Bronchial epithelial cell (primary cell): ENCODE data around the gene DOK3. TPM values are rescaled to one million over a fixed set of nuclear protein-coding genes. Genes with fewer than 3 reads are reported as not detected.

Source experiments
- DNase-seq: peaks from one replicate; pipeline ENCODE4 v3.0.0-alpha.2; 2010; ENCODE audit warnings: low read depth
- FAIRE-seq: peaks from 2 replicates; lab custom pipeline; 2011; peaks lifted over from hg19 to GRCh38; lab: Jason Lieb, UNC
- H3K27me3 ChIP-seq: 2 replicates; pipeline ENCODE4 v1.5.1; 2011; ENCODE audit warnings: low read length; ENCODE audit not compliant: control insufficient read depth, insufficient read depth
- H3K36me3 ChIP-seq: 2 replicates; pipeline ENCODE4 v1.5.1; 2011; ENCODE audit warnings: low read length; ENCODE audit not compliant: control insufficient read depth, insufficient read depth
- H3K4me3 ChIP-seq: 2 replicates; pipeline ENCODE4 v1.5.1; 2011; ENCODE audit warnings: mild to moderate bottlenecking, low read depth, low read length, control low read depth
- CTCF ChIP-seq: IDR thresholded peaks from 2 replicates; pipeline ENCODE4 v1.5.1; 2011; ENCODE audit warnings: mild to moderate bottlenecking, moderate library complexity, low read length, control low read depth, inconsistent platforms; ENCODE audit not compliant: insufficient read depth, severe bottlenecking
- total RNA-seq: library from RNA; depleted of rRNA; stranded (reverse); fragments of >200 nt; gene quantifications from 2 replicates; pipeline ENCODE4 v1.2.1, GENCODE V29; 2014

The DOK3 gene
- total RNA-seq, 1 donor from 2014 or later = 0.53 TPM

GRCh38 chr5:177501874-177502678, 7.5 kb downstream of the DOK3 start:
- no peak for TF ChIP-seq CTCF
- Histone ChIP-seq H3K36me3 (no peaks in the 10 kb centered on the region), H3K4me3 (no peak overlapping the region), H3K27me3 (no peaks in the 10 kb centered on the region)
- FAIRE-seq (no peak), DNase-seq (no peak)

- Histone ChIP-seq H3K4me3 (no peak overlapping the region), H3K36me3 (no peaks in the 10 kb centered on the region), H3K27me3 (no peaks in the 10 kb centered on the region)
- FAIRE-seq = no peak
- TF ChIP-seq CTCF = peak; percentile 96
- peak; percentile 63 for DNase-seq
These were observed 8.7 kb downstream of the DOK3 start for GRCh38 chr5:177500685-177501522.

DNA sequence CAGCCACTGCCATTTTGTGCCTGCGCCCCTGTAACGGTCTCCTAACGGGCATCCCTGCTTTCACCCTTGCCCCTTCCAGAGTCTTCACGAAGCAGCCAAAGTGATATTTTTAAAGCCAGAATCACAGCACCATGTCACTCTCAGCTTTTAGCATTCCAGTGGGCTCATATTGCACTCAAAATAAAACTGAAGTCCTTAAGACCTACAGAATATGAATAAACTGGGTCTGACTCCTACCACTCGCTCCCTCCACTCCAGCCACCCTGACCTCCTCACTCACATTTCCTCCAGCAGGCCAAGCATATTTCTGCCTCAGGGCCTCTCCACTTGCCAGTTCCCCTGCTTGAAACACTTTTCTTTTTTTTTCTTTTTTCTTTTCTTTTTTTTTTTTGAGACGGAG, 9.8 kb downstream of the DOK3 start:
- no peak for TF ChIP-seq CTCF
- FAIRE-seq (no peak), DNase-seq (no peak)
- peaks cover 3% of the 10 kb centered on the region for H3K36me3 ChIP-seq
- no peaks in the 10 kb centered on the region for H3K27me3 ChIP-seq
- H3K4me3 ChIP-seq = no peak overlapping the region

GRCh38 chr5:177498013-177498787, 11.4 kb downstream of the DOK3 start:
- Histone ChIP-seq H3K36me3 (peaks cover 10% of the 10 kb centered on the region), H3K4me3 (peak overlapping the region; percentile 79), H3K27me3 (no peaks in the 10 kb centered on the region)
- no peak for TF ChIP-seq CTCF
- FAIRE-seq (no peak), DNase-seq (no peak)

DNA sequence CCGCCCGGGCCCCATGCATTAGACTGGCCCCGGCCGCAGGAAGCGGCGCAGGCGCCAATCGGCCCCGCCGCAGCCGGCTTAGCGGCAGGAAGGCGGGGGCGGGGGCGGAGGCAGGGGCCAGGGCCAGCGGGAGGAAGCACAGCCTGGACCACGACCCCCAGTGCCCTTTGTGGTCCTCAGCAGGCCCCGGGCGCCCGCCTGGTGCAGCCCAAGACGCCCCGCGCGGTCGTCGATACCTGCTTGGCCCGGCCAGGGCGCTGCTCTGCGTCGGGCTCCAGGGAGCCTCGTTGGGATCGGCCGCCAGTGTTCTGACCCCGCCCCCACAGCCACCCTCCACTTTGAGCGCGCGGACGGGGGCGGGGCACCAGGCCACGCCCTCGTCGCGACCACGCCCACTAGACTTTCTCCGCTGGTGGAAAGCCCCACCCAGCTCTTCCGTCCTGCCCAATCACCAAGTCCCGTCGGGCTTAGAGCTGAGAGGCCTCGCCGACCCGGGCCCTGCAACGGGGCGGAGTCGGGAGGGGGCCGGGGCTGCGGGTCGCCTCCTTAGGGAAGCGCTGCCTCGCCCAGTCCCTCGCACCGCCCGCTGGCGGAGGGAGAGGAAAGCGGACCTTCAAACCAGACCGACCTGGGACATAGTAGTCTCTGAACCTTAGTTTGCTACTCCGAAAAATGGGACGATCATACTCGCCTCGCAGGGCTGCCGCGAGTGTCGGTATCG, 12.2 kb downstream of the DOK3 start, which contains the start of gene PDLIM7:
TSS of gene PDLIM7 (minus strand) at position 313 of the 721 bp plus-strand sequence. CDS start 1,092 bp downstream, outside the sequence.
- TF ChIP-seq CTCF = peak; percentile 1
- FAIRE-seq (no peak), DNase-seq (peak; percentile 91)
- Histone ChIP-seq H3K4me3 (peak within 1 kb of the TSS; percentile 79), H3K27me3 (no peaks in the 10 kb centered on the region), H3K36me3 (peaks cover 16% of the 10 kb centered on the region)
